Stimulated activated CD8-positive, alpha-beta memory T cell treated with anti-CD3 and anti-CD28 coated beads, Interleukin-4, amount 100 ng/mL, for 1 hour (primary cell): Measurements from ENCODE around the gene MKS1.

Experiments used
- DNase-seq, 2 donors: peaks; one replicate each; pipeline ENCODE4 v3.0.0-alpha.2; 2020; ENCODE audit warnings: low read depth in 2 of 2, low spot score in 1 of 2

Gene MKS1

GRCh38 chr17:58245428-58246103 is 26.5 kb upstream of the MKS1 start:
- no peak for DNase-seq

GRCh38 chr17:58244963-58245362 is 25.9 kb upstream of the MKS1 start:
- no peak for DNase-seq

- DNase-seq: no peak
Observed at GRCh38 chr17:58242171-58242784, 23.2 kb upstream of the MKS1 start.

- DNase-seq: no peak
Observed at GRCh38 chr17:58239987-58240386, 20.9 kb upstream of the MKS1 start.

GRCh38 chr17:58238147-58238634 is 19.1 kb upstream of the MKS1 start, which contains the start of gene LPO:
LPO (plus strand) TSS chr17:58238584; CDS start chr17:58242980, 4,396 bp downstream.
- DNase-seq: no peak

GRCh38 chr17:58236394-58236793 is 17.3 kb upstream of the MKS1 start:
- DNase-seq: no peak

- no peak for DNase-seq
Observed at GRCh38 chr17:58235821-58236220, 16.8 kb upstream of the MKS1 start.

GRCh38 chr17:58234512-58234911 is 15.5 kb upstream of the MKS1 start:
- no peak for DNase-seq

GRCh38 chr17:58233543-58233942 is 14.5 kb upstream of the MKS1 start:
- no peak for DNase-seq

- DNase-seq: no peak
Observed at GRCh38 chr17:58232707-58233156, 13.7 kb upstream of the MKS1 start.

GRCh38 chr17:58231641-58232040 is 12.6 kb upstream of the MKS1 start:
- DNase-seq: no peak

- no peak for DNase-seq
Observed at GRCh38 chr17:58229881-58230280, 10.8 kb upstream of the MKS1 start.

- no peak for DNase-seq
Observed at GRCh38 chr17:58229384-58229783, 10.3 kb upstream of the MKS1 start.

GRCh38 chr17:58228679-58229078 is 9.6 kb upstream of the MKS1 start:
- no peak for DNase-seq

GRCh38 chr17:58227733-58228132 is 8.7 kb upstream of the MKS1 start:
- no peak for DNase-seq

GRCh38 chr17:58224315-58224714 is 5.3 kb upstream of the MKS1 start:
- DNase-seq: no peak

- no peak for DNase-seq
Observed at GRCh38 chr17:58219789-58220183, 731 bp upstream of the MKS1 start.

- no peak for DNase-seq
Observed at GRCh38 chr17:58217766-58218165, 1.3 kb downstream of the MKS1 start.

- DNase-seq: no peak
Observed at GRCh38 chr17:58215685-58216084, 3.4 kb downstream of the MKS1 start.

GRCh38 chr17:58210922-58211321 is 8.1 kb downstream of the MKS1 start:
- DNase-seq: no peak

- no peak for DNase-seq
Observed at GRCh38 chr17:58208344-58208743, 10.7 kb downstream of the MKS1 start.

GRCh38 chr17:58207451-58207850 is 11.6 kb downstream of the MKS1 start:
- DNase-seq: no peak

GRCh38 chr17:58205936-58206335 is 13.1 kb downstream of the MKS1 start:
- DNase-seq: no peak
